Ecto neural progenitor cell (in vitro differentiated cells): ENCODE measurements around the gene CDC5L.

Experiments used
- DNase-seq: peaks from one replicate; pipeline ENCODE4 v3.0.0-alpha.2; 2018; ENCODE audit warnings: low spot score

Gene CDC5L

GRCh38 chr6:44475779-44476434 is 88.4 kb downstream of the CDC5L start:
- peak; percentile 92 for DNase-seq

GRCh38 chr6:44476849-44477248 is 89.3 kb downstream of the CDC5L start:
- DNase-seq, result no peak

GRCh38 chr6:44477293-44477894 is 89.9 kb downstream of the CDC5L start:
- no peak for DNase-seq

GRCh38 chr6:44478158-44478557 is 90.7 kb downstream of the CDC5L start:
- DNase-seq, result no peak

GRCh38 chr6:44478591-44479254 is 91.2 kb downstream of the CDC5L start:
- no peak for DNase-seq

- no peak for DNase-seq
These were observed 92.6 kb downstream of the CDC5L start for GRCh38 chr6:44480097-44480541.

GRCh38 chr6:44481056-44481455 is 93.5 kb downstream of the CDC5L start:
- no peak for DNase-seq

- DNase-seq, result no peak
These were observed 94.3 kb downstream of the CDC5L start for GRCh38 chr6:44481760-44482159.

- DNase-seq, result no peak
These were observed 98.3 kb downstream of the CDC5L start for GRCh38 chr6:44485601-44486401.

GRCh38 chr6:44487002-44487401 is 99.5 kb downstream of the CDC5L start:
- no peak for DNase-seq

- no peak for DNase-seq
These were observed 100.1 kb downstream of the CDC5L start for GRCh38 chr6:44487586-44487985.

- no peak for DNase-seq
These were observed 102.6 kb downstream of the CDC5L start for GRCh38 chr6:44489910-44490604.

- DNase-seq, result no peak
These were observed 105.6 kb downstream of the CDC5L start for GRCh38 chr6:44493132-44493531.

GRCh38 chr6:44493593-44493992 is 106.1 kb downstream of the CDC5L start:
- no peak for DNase-seq

GRCh38 chr6:44494011-44494501 is 106.5 kb downstream of the CDC5L start:
- DNase-seq, result no peak

- no peak for DNase-seq
These were observed 107.8 kb downstream of the CDC5L start for GRCh38 chr6:44495036-44495901.

GRCh38 chr6:44496665-44497369 is 109.3 kb downstream of the CDC5L start:
- DNase-seq, result no peak

- no peak for DNase-seq
These were observed 110.3 kb downstream of the CDC5L start for GRCh38 chr6:44497807-44498206.

GRCh38 chr6:44498436-44498835 is 110.9 kb downstream of the CDC5L start:
- DNase-seq, result no peak

GRCh38 chr6:44499609-44500008 is 112.1 kb downstream of the CDC5L start:
- no peak for DNase-seq
